ENCODE data around the gene OR52H1.
"Not testable (repeated sequence)": the region's sequence is repeated elsewhere in the genome, so short reads cannot be mapped to it uniquely, and the experiment has no call there.

Gene OR52H1

DNA sequence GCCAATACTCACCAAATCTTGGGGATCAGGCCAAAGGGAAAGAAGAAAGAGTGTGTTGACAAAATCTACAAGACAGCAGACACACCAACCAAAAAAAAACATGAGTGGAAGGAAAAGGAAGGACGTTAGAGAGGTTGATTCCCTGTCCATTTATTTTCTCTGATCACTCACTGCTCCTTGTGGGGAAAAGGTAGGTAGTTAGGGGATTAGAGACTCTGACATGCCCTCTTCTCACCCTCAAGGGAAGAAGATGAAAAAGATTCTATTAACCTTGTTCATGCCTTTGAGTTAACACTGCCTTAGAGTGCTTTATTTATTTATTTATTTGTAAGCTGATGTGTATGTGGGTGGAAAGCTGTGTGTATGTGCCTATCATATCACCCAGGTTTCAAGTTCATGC is at the start of gene OR52H1:
Gene OR52H1, minus strand, starts transcription at position 101 of the 400 bp plus-strand sequence. CDS start 3,035 bp downstream, outside the sequence.
- no peak for DNase-seq

DNA sequence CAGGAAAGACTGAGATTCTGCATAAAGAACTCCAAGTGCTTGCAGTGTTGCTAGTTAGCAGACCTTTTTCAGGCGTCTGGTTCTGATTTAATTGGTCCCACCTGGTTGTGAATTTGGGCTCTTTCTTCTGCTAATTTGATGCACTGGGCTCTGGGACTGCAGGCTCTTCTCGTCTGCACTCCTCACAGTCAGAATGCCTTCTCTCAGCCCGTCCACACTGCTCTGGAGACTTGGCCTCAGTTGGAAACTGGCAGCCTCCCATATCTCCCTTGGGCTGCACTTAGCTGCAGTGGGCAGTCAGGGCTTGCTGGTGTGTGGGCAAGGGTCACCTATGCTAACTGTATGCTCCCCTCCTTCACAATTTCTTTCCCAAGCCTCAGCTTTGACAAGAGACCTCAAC is 49.6 kb upstream of the OR52H1 start:
- DNase-seq = no peak

DNA sequence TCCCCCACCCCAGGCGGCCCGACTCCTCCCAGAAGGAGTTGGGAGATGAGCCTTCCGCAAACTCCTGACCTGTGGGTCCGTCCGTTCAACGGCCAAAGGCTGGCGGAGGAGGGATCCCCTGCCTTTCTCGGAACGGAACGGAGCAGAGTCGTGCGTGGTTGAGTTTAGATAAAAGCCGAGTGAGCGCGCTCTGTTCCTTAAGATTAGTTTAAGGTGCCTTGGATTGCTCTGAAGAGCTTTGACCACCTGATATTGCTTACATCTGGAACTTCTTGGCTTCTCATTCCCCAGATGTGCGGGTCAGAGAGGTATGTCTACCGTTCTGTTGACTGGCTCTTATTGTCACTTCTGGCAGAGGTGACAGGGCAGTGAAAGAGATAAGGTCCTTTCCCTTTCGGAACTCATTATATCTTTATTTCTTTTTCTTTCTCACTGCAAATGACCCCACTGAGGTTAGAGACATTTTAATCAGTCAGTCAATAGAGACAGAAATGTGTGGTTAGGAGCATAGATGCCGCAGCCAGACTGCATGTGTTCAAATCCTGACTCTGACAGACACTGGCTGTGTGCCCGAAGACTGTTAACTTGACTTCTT is 48.4 kb upstream of the OR52H1 start, which contains the start of gene TRIM6:
Gene TRIM6, plus strand, starts transcription at position 31 of the 595 bp plus-strand sequence. Its CDS starts 261 bp downstream, at position 292.
- DNase-seq = no peak

DNA sequence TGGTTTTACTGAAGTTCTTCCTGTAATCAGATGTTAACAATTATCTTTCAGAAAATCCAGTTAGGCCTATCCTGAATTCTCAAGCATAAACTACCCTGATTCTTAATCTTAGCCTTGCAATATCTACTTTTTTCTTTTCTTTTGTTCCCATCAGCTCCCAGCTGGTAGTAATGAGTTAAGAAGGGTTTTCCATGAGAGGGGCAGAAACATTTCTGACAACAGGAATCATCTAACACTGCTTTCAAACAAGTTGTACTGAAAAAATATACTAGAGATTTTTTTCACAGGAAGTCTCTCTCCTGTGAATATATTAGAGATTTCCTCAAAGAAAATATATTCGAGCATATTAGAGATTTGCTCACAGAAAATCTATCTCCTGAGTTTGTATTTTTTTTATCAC is 44.8 kb upstream of the OR52H1 start:
- no peak for DNase-seq

DNA sequence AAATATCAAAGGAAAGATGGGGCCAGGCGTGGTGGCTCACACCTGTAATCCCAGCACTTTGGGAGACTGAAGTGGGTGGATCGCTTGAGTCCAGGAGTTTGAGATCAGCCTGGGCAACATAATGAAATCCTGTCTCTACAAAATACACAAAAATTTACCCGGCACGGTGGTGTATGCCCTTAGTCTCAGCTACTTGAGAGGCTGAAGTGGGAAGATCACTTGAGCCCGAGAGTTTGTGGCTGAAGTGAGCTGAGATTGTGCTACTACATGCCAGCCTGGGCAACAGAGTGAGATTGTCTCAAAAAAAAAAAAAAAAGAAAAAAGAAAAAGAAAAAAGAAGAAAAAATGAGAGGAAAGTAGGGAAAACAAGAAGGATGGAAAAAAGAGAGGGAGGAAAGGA is 44.3 kb upstream of the OR52H1 start:
- DNase-seq = no peak

DNA sequence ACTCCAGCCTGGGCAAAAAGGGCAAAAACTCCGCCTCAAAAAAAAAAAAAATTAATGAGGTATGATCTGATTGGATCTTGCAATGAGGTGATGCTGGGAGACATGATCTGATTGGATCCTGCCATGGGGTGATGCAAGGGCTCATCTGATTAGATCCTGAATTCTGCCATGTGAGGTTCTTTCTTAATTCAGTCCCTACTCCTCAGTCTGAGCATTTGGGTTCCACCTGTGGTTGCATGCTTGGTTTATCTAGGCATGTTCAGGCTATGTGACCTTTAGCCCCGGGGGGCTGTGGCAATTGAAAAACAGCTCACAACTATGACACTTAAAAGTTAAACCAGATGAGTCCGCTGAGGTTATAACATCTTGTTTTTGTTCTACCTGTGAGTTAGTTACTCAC is 43.3 kb upstream of the OR52H1 start:
- DNase-seq = no peak

DNA sequence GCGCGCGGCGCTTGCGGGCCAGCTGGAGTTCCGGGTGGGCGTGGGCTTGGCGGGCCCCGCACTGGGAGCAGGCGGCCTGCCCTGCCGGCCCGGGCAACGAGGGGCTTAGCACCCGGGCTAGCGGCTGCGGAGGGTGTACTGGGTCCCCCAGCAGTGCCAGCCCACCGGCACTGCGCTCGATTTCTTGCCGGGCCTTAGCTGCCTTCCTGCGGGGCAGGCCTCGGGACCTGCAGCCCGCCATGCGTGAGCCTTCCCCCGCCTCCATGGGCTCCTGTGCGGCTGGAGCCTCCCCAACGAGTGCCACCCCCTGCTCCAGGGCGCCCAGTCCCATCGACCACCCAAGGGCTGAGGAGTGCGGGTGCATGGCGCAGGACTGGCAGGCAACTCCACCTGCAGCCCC is 41.6 kb upstream of the OR52H1 start:
- DNase-seq = not testable (repeated sequence)

DNA sequence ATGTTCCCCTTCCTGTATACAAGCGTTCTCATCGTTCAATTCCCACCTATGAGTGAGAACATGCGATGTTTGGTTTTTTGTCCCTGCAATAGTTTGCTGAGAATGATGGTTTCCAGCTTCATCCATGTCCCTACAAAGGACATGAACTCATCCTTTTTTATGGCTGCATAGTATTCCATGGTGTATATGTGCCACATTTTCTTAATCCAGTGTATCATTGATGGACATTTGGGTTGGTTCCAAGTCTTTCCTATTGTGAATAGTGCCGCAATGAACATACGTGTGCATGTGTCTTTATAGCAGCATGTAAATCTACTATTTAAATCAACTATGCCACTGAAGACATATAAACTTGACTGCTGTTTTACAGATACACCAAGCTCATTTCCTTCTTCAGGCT is 36.1 kb upstream of the OR52H1 start:
- not testable (repeated sequence) for DNase-seq

DNA sequence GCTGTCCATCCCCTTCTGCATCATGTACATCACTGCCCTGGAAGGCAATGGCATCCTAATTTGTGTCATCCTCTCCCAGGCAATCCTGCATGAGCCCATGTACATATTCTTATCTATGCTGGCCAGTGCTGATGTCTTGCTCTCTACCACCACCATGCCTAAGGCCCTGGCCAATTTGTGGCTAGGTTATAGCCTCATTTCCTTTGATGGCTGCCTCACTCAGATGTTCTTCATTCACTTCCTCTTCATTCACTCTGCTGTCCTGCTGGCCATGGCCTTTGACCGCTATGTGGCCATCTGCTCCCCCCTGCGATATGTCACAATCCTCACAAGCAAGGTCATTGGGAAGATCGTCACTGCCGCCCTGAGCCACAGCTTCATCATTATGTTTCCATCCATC is 32.7 kb upstream of the OR52H1 start:
- DNase-seq = no peak

DNA sequence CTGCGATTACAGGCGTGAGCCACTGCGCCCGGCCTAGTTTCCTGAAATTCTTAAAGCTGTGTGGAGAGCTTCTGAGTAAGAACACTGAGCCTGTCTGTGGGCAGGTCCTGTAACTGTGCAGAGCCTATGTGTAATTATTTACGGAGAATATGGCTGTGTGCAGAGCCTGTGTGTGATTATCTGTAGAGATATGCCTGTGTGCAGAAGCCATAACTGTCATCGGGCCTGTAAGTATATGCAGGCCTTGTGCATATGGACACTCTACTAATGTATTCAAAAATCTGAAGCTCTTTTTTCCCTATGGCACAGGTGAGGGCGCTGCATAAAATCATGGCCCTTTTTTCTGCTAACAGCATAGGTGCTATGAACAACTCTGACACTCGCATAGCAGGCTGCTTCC is 32.2 kb upstream of the OR52H1 start, which contains the start of gene OR52B6:
Gene OR52B6, plus strand, starts transcription at position 301 of the 400 bp plus-strand sequence. Its CDS starts 0 bp downstream, at position 301.
- DNase-seq = no peak

DNA sequence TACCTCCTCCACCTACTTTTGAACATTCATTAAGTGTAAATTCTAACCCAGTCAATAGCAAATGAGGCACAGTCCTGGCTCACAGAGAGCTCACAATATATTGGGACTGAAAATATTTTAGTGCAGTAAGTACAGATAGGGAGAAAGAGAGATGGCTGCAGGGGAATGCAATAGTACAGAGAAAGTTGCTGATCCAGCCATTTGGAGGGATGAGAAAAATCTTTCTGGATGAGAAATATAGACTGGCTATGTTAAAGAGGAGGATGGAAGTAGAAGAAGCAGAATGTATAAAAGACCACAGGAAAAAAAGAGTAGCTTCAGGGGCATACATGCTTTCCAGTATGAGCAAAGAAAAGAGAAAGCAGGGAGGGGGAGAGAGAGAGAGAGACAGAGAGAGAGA is 28.8 kb upstream of the OR52H1 start:
- no peak for DNase-seq

DNA sequence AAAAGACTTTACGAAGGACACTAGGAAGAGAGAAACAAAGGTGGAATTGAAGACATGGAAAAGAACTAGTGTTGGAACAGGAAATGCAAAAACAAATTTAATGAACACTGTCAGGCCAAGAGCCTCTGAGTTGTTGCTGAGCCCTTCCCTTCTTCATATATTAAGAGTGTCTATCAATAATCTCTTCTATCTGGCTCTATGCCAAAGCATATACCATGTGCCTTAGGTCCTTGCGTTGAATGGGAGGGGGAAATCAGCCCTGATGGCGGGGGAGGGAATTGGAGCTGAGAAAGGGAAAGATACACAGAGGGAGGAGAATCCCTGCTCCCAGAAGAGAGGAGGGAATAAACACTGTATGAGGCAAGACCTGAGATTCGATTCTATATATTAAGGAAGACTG is 26.8 kb upstream of the OR52H1 start:
- no peak for DNase-seq

DNA sequence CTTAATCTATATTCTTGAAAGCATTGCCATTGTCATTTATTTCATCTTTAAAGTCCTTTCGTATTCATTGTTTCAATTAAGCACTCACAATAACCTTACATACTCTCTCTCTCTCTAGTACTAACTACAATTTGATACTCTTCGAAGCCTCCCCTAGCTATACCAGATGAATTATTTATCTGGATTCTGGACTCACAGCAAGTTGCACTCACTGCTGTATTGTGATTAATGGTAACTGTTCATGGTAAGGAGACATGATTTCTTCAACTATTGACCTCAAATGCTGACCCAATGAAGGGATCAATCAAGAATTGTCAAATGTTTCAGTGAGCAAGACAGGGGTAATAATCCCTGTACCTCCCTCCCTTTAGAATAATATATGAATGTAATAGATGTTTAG is 26.3 kb upstream of the OR52H1 start:
- no peak for DNase-seq

DNA sequence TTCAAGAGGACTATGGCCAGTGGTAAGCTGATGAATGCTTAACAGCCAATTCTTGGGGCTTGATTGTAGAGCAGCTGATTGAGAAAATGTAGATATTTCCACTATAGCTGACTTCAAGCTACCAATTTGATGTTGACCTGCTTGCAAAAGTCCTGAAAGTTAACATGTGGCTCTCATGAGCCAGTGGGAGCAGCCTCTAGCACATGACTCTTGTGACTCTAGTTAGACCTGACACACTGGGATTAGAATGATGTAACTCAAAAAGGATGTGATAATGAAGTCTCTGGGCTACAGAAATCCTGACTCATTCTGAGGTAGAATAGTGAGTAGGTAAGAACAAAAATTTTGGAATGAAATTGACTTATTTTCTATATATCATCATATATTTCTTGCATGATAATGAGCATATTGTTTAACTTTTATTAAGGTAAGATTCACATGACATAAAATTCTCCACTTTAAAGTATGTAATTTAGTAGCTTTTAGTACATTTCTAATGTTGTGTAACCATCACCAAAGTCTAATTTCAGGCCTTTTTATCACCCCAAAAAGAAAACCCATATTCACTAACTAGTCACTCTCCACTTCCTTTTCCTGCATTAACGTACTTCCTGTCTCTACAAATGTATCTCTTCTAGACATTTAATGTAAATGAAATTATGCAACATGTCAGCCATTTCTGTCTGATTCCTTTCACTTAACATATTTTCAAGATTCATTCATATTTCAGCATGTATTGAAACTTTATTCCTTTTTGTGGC is 16.1 kb upstream of the OR52H1 start:
- DNase-seq = no peak

DNA sequence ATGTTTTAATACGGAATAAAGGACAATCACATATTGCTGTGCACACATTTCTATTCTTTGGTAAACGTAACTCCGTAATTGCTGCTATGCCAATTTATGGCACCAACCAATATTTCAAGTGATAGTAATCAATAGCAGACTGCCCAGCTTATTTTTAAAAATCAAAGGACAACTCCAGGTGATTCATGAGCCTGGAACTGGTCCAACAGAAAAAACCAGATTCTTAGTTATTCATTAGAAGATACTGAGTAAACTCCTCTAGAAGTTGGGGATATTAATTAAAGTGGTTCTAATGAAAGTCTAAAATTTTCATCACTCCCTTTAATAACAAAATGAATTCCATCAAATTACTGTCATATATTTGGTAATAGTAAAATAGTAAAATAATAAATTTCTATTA is 9.4 kb upstream of the OR52H1 start:
- no peak for DNase-seq

DNA sequence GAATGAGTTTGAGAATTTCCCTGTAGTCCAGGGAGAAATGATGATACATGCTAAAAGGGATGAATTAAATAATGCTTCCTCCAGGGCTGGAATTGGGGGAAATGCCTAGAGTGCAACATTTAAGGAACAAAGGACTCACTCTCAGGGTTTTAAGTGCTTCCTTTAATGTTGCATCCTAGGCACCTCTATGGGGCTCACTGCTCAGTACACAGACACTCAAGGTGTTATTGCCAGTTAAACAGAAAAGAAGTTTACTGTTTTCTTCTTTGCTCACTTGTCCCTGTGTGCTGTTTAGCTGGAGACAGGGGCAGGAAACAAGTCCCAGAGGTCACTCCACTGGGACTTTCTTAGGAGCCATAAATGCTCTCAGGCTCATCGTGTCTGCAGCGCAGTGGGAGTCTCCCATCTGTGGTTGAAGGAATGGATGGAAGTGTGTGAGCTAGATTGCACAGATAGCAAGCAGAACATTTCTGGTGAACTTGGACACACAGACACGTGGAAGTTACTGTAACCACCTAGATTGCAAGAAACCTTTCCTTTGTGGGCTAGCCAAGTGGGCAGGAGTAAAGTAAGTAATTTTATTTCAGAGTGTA is 8.4 kb upstream of the OR52H1 start:
- DNase-seq = no peak

DNA sequence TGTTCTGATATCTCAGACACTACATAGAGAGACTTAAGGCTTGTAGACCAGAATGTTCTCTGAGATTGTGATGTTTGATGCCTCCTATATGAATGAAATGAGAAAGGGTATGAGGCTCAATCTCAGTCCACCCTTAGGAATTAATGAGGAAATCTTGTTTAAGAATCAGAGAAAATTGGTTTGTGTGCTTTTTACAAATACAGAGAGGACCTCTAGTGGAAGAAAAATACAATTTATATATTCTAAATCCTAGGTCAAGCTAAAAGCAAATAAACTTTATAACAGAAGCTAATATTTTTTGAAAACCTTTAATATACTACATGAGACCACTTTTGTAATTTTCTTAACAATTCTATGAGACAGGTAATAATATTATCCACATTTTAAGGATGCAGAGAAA is 5.0 kb upstream of the OR52H1 start:
- no peak for DNase-seq

DNA sequence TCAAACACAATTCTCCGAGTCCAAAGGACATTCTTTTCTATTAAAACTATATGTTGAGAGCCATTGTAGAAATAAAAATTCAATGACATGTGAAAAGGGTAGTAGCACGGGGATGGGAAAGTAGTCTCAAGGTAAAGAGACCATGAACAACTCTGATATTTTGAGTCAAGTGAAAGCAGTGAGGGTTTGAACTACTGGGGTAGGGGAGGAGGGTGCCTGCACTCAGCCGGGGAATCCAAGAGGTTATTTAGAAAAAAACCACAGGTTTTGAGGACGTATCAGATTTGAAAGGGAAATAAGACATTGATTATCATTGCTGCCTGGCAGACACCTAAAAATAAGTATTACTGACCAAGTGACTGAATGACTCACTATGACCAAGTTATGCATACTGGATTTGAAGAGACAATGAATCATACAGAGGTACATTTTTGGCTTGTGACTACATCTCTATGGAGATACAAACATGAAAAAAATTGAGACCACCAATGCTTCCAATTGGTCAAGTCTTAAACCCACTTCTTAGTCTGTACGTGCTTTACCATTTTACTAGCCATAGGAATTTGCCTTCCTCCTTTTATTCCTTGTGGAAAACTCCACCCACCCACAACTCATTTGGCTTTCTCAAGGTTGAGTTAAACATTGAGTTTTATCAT is 2.2 kb upstream of the OR52H1 start:
- no peak for DNase-seq

DNA sequence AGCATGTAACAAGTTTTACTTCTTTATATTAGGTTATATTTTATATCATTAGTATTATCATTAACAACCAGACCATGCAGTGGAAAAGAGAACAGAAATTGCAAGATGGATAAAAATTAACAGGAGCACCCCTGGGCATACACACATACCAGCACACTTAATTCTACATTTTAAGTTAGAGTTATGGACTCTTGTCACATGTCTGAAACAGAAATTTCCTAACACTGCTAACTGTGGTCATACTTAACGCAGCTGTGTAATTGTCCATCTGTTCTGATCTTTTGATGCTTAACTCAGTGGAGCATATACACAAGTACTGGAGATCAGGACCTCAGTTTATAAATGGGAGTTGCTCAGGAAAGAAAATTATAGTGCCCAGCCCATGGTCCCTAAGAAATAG is 358 bp downstream of the OR52H1 start:
- DNase-seq = no peak

DNA sequence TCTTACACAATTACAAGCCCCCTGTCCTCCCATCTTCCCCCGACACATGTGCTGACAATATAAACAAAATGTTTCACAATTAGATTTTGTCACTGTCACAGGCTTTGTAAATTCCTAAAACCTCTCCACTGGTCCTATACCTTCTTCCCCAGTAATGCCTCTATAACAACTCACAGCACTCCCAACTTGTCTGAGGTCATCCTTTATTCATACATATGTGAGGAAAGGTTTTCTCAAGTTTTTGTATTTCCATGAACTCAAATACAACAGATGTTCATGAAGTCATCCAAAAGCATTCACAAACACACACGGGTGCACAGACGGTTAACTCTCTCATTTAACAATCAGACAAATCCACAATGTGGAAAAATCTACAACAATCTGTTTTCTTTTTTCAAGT is 1.9 kb downstream of the OR52H1 start:
- no peak for DNase-seq

DNA sequence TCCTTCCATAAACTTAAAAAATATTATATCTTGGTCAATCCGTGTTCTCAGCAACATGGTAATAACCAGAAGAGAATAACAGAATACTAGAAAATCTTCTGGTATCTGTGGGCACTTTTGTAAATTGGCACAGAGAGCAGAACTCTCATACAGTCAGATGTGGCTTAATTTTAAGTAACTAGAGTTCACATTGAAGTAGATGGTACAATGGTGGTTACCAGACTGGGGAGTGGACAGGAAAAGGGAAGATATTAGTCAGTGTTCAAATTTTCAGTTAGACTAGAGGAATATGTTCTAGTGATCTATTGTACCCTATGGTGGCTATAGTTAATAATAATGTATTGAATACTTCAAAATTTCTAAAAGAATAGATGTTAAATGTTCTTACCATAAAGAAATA is 6.9 kb downstream of the OR52H1 start:
- no peak for DNase-seq

DNA sequence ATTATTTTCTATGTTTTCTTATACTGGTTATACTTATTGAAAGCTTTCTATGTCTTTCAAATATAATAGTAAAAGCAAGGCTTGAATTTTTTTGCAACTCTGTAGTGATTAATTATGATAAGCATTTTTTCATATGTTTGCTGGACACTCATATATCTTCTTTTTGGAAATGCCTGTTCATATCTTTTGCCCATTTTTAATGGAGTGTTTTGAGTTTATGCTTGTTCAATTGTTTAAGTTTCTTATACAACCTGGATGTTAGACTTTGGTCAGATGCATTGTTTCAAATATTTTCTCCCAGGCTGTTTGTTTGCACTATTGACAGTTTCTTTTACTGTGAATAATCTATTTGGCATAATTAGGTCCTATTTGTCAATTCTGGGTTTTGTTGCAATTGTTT is 11.9 kb downstream of the OR52H1 start:
- no peak for DNase-seq

DNA sequence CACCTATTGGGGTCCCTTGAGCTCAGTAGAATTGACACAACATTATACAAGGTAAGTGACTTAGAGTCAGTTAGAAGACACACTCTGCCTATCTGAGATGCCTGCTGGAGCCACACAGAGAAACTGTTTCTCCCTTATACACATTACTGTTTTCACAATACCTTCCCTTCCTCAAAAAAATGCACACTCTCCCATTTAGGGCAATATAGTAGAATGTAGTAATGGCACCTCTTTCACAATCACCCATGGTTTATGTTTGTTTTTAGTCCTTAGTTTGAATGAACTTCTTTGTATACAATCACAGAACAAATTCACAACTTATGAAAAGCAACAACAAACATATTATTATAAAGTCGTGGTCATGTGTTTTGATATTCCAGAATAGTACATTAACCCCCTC is 14.3 kb downstream of the OR52H1 start:
- DNase-seq = no peak

Measured in NCI-H526 (cell line).